Right lobe of liver (tissue), 4 donors: Measurements from ENCODE around the gene ADGRV1.

ENCODE experiments used
- POLR2A ChIP-seq: fragments of 450-650 bp; IDR thresholded peaks from one replicate; pipeline ENCODE4 v1.6.1; 2017; ENCODE audit warnings: antibody characterized with exemption, mild to moderate bottlenecking
- TF ChIP-seq, protein P1 (sequence below), 4 donors: fragments of 200-600 bp in 3 of 4; fragments of 450-650 bp in 1 of 4; IDR thresholded peaks; one replicate each; pipeline versions ENCODE4 v1.5.1 to v1.8.0; 2016 to 2022; ENCODE audit warnings: antibody characterized with exemption in 4 of 4, mild to moderate bottlenecking in 2 of 4
- donor health status: DM: no; HTN: no; CAD: no.
- donor health status: DM: no; HTN: no; CAD: no.
- donor health status: DM: no; HTN: yes; CAD: no.

DNA sequence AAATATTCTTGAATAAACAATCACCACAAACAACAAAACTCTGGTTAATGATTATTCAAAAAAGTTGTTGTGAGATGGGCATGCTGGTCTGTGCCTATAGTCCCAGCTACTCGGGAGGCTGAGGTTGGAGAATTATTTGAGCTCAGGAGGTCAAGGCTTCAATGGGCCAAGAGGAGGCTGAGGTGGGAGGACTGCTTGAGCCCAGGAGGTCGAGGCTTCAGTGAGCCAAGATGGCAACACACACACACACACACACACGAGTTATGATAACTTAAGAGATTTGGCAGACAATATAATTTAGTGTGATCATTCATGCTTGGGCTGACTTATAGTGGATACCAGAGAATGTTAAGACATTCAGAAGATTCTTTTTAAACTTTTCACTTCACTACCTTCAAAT lies 44.1 kb upstream of the ADGRV1 start:
- TF ChIP-seq POLR2A, result no peak
- TF ChIP-seq, protein P1, sequence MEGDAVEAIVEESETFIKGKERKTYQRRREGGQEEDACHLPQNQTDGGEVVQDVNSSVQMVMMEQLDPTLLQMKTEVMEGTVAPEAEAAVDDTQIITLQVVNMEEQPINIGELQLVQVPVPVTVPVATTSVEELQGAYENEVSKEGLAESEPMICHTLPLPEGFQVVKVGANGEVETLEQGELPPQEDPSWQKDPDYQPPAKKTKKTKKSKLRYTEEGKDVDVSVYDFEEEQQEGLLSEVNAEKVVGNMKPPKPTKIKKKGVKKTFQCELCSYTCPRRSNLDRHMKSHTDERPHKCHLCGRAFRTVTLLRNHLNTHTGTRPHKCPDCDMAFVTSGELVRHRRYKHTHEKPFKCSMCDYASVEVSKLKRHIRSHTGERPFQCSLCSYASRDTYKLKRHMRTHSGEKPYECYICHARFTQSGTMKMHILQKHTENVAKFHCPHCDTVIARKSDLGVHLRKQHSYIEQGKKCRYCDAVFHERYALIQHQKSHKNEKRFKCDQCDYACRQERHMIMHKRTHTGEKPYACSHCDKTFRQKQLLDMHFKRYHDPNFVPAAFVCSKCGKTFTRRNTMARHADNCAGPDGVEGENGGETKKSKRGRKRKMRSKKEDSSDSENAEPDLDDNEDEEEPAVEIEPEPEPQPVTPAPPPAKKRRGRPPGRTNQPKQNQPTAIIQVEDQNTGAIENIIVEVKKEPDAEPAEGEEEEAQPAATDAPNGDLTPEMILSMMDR (IDR thresholded peaks at IDR 0.05), result no peak
